ENCODE results near the gene CUX1.
A peak's percentile ranks its signal among the peaks of the same experiment; 100 is the strongest.
"Not testable (repeated sequence)": the region's sequence is repeated elsewhere in the genome, so short reads cannot be mapped to it uniquely, and the experiment has no call there.

The CUX1 gene

DNA sequence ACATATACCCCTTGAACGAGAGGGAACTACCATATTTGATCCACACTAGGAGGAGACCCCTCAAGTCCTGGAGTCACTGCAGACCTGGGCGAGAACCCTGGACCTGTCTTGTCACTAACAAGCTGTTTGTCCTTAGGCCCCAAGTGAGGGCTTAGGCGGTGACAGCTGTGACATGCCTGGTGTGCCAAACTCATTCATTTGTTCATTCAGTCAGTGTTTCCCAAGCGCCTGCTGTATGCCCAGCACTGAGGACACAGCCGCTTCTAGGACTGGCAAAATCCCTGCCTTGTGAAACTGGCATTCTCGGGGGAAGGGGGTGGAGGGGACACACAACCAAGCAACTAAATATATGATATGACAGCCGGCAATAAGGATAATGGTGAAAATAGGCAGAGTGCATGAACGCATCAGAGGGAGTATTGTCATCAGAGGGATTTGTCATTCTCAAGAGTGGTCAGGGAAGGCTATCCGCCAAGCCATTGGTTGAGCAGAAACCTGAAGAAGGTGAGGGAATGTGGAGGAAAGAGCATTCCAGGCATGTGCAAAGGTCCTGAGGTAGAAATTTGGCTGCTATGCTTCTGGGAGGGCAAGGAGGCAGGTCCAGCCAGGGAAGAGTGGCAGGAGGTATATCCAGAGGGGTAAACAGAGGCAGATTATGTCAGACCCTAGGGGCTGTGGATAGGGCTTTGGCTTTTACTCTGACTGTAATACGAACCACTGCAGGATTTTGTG is 480.2 kb downstream of the CUX1 start:
- FAIRE-seq: no peak

DNA sequence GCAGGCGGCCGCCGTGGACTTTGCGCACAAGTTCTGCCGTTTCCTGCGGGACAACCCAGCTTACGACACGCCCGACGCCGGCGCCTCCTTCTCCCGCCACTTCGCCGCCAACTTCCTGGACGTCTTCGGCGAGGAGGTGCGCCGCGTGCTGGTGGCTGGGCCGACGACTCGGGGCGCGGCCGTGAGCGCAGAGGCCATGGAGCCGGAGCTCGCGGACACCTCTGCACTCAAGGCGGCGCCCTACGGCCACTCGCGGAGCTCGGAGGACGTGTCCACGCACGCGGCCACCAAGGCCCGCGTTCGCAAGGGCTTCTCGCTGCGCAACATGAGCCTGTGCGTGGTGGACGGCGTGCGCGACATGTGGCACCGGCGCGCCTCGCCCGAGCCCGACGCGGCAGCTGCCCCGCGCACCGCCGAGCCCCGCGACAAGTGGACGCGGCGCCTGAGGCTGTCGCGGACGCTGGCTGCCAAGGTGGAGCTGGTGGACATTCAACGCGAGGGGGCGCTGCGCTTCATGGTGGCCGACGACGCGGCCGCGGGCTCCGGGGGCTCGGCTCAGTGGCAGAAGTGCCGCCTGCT is 483.3 kb downstream of the CUX1 start:
- DNase-seq (ENCODE audit: extremely low spot score, insufficient read length, low read depth) (no peak), FAIRE-seq (no peak)

More for the DNA sequence above, 480.2 kb downstream of the CUX1 start:
- no peak for DNase-seq (ENCODE audit: extremely low spot score, insufficient read length, low read depth)

DNA sequence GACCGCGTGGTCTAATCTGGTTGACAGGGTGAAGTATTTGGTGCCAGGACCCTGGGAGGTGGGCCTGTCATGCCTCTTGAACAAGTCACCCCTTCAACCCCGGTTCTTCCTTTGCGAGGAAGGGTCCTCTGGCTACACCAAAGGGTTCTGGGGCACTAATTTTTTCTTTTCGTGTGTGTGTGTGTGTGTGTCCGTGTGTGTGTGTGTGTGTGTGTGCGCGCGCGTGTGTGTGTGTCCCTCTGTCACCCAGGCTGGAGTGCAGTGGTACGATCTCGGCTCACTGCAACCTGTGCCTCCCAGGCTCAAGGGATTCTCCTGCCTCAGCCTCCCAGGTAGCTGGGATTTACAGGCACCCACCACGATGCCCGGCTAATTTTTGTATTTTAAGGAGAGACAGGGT is 483.9 kb downstream of the CUX1 start:
- not testable (repeated sequence) for DNase-seq (ENCODE audit: extremely low spot score, insufficient read length, low read depth); FAIRE-seq

DNA sequence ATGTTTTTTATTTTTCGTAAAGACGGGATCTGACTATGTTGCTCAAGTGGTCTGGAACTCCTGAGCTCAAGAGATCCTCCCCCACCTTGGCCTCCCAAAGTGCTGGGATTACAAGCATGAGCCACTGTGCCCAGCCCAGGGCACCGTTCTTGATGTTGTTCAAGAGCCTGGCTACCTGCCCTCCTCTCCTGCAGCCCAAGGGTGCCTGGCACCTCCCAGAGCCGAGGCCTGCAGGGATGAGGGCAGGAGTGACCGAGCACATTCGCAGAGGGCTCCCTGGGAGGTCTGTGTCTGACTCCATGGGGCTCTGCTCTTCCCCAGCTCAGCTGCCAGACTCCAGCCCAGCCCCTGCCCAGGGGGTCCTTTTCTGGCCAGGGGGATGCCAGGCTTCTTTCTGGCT is 484.6 kb downstream of the CUX1 start:
- no peak for DNase-seq (ENCODE audit: extremely low spot score, insufficient read length, low read depth)
- no peak for FAIRE-seq

DNA sequence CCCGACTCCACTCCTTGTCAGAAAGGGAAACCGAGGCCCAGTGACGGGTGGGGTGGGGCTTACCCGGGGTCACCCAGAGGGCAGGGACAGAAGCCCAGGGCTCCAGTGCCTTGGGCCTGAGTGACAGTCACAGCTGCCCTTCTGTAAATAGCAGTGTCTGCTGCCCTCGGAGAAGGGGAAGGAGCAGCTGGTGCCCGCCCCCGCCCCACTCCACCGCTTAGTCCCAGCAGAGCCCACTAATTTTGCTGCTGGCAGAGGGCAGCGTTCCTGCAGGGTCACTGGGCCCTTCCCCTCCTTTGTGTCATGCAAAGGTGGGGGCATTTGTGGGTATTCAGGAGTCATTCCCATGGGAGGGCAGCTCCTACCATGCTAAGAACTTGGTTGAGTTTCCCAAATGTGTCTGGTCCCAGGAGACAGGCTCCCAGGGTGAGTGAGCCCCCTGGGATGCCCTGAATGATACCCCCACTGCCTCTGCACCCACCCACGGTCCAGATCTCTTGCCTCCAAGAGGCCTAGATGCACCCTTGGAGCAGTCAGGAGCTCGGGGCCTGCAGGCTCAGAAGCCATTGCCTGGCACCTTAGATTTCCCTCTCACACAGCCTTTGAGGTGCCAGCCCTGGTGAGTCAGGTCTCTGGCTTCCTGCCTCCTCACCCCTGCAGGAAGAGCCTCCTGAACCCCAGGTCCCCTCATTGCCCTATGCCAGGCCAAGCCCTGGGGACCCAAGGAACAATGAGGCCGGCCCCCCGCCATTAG is 486.4 kb downstream of the CUX1 start:
- DNase-seq (ENCODE audit: extremely low spot score, insufficient read length, low read depth): no peak
- FAIRE-seq: no peak

DNA sequence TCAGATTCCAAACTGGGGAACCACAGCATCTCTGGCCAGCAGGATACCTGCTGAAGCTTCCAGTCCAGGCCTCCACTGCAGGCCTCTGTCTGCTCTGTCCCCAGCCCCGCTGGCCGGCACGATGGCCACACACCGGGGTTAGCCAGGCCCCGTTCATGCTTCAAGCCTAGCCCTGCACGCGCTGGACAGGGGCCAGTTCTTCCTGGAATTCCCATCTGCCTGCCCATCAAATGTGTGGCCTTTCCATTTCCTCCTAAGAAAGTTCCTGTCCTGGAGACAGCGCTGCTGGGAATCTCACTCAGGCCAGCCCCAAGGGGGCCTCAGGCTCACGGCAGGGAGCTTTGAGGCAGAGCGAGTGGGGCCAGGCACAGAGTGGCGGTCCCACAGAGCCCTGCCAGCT is 487.2 kb downstream of the CUX1 start:
- FAIRE-seq (no peak), DNase-seq (ENCODE audit: extremely low spot score, insufficient read length, low read depth) (no peak)

DNA sequence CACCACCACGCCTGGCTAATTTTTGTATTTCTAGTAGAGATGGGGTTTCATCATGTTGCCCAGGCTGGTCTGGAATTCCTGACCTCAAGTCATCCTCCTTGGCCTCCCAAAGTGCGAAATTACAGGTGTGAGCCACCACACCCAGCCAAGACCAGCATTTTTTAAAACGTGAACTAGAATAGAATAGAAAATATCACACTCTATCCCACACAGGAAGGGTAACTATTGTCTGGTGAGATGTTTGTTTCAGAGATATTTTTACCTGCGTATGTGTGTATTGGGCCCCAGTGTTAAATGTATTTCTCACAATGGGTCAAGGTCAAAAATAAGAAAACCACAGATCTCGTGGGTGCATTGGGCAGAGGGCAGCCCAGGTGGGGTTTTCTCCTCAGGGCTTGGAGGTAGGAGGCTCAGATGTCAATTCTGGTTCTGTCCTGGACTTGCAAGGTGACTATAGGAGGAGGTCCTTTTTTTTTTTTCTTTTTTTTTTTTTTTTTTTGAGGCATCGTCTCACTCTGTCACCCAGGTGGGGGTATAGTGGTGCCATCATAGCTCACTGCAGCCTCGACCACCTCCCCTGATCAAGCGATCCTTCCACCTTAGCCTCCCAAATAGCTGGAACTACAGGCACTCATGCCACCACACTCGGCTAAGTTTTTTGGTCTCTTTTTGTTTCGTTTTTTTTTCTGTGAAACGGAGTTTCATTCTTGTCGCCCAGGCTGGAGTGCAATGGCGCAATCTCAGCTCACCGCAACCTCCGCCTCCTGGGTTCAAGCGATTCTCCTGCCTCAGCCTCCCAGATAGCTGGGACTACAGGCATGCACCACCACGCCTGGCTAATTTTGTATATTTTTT is 488.2 kb downstream of the CUX1 start:
- DNase-seq (ENCODE audit: extremely low spot score, insufficient read length, low read depth) (no peak), FAIRE-seq (peak; percentile 95)

DNA sequence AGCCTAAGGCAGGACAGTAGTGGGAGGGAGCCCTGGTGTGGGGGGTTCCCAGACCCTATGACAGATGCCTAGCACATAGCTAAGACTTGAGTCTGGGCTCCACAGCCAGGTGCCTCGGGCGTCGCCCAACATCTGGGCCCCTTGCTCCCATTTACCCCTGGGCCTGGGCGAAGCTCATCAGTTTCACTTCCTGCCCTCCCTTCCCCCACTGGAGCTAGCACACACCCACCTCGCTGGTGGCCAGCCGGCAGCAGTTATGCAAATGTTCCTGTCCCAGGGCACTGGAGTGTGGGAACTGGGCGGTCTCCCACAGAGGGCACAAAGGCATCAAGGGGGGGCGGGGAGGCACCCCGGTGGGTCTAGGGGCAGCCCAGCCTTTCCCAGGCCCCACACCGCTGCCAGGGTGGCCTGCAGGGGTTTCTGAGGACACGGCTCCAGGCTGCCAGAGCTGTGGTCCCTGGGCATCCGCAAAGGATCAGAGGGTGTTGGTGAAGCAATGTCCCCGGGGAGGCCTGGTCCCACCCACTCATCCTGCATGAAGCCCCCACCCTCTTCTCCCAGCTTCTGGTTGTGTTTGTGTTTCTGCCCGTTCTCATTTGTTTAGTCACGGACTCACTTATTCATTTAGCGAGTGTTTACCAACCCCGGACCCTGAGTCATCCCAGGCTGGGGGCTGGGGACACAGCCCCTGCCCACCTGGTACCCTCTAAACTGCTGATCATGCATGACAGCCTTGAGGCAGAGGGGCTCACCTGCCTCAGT is 489.7 kb downstream of the CUX1 start:
- FAIRE-seq (peak; percentile 96), DNase-seq (ENCODE audit: extremely low spot score, insufficient read length, low read depth) (peak; percentile 78)

DNA sequence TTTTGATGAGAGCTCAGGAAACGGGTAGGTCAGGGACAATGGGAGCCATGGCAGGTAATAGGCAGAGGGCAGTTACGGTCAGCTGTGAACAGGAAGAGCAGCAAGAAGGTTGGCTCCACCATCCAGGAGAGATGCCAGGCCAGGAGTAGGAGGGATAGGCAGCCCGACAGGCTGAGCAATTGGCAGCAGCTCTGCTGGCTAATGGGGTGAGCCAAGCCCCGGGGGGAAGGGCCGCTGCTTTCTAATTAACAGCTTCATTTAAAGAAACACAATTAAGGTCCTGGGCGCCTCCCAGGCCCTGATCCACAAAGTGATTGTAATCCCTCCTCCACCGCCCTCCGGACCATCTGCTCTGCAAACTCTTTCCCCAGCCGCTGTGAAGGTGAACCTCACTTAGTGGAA is 493.0 kb downstream of the CUX1 start:
- FAIRE-seq (no peak), DNase-seq (ENCODE audit: extremely low spot score, insufficient read length, low read depth) (no peak)

DNA sequence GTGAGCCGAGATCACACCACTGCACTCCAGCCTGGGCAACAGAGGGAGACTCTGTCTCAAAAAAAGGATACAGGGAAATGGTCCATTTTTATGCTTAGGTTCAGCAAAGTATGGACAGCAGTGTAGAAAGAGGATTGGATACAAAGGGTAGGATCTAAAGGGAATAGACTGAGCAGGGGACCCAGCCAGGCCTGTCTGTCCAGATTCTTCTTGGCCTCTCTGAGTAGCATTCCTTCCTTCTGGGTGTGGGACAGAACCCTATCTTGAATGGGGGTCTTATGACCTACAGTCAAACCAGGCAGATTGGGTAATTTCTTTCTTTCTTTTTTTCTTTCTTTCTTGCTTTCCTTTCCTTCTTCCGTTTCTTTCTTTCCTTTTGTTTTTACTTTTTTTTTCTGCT is 494.9 kb downstream of the CUX1 start:
- FAIRE-seq (no peak), DNase-seq (ENCODE audit: extremely low spot score, insufficient read length, low read depth) (no peak)

DNA sequence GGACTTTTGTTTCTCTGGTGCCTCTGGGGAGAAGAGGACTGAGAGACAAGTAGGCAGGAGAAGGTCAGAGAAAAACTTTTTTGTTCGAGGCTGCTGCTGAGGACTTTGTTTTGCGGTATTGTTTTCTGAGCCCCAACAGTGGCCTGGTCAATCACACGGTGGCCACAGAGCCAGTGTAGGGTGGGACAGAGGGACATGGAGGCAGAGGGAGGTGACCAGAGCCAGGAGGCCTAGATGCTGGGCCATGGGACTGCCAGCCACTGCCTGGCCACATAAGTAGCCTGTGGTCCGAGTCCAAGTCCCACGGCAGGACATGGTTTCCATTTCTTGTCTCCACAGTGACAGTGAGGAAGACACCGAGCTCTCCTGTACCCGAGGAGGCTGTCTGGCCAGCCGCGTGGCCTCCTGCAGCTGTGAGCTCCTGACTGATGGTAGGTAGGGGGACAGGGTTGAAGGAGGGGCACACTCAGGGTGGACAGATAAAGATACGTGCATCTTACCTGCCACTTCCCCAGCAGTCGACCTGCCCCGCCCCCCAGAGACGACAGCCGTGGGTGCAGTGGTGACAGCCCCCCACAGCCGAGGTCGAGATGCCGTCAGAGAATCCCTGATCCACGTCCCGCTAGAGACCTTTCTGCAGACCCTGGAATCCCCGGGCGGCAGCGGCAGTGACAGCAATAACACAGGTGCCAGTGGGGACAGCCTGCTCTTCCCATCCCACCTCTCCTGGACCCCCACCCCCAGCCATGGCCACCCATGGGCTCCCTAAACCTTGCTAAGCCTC is 496.8 kb downstream of the CUX1 start:
- FAIRE-seq (no peak), DNase-seq (ENCODE audit: extremely low spot score, insufficient read length, low read depth) (no peak)

DNA sequence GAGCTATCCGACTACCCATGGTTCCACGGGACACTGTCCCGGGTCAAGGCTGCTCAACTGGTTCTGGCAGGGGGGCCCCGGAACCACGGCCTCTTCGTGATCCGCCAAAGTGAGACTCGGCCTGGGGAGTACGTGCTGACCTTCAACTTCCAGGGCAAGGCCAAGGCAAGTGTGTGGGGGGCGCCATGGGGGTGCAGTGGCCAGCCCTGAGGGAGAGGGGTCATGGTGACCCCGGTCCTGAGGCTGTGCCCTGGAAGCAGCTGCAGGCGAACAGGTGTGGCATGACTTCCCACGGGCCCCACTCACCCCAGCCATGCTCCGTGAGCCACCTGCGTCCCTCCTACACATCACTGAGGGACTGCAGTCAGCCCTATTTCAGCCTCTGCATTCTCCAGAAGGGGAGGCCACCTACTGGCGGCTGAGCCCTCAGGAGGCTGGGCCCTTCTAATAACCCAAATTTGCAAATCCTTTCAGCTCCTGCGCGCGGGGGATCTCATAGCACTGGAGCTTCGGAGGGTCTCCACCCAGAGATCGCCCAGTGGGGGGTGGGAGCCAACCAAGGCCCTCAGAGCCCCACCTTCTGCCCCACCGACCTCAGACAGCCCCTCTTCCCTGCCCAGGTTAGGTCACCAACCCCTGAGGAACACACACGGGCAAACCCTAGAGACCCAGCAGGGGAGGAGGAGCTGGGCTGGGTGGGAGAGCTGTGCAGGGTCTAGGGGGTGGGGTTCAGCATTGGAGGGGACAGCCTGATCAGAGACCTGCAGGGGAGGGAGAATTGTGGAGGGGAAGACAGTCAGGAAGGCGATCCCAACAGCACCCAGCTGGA is 500.0 kb downstream of the CUX1 start:
- no peak for DNase-seq (ENCODE audit: extremely low spot score, insufficient read length, low read depth)
- no peak for FAIRE-seq

DNA sequence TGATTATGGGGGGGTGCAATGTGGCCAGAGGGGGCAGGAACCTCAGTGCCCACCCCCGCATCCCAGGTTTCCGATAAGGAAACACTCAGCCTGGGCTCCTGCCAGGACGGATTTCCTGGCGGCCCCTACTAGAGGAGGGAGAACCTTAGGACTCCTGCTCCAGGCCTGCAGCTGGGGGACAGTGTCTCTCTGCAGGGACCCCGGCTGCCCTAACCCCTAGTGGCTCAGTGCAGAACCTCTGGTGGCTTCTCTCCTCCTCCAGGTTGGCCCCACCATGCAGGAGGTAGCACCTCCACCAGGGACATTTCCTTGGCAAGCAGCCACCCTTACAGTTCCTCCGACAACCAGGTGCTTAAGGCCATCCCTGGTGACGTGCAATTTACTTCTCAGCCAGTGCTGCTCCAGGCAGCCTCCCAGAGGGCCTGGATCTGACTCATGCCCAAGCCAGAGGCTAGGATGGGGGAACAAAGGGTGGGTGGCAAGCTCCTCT is 501.1 kb downstream of the CUX1 start:
- no peak for DNase-seq (ENCODE audit: extremely low spot score, insufficient read length, low read depth)
- no peak for FAIRE-seq

DNA sequence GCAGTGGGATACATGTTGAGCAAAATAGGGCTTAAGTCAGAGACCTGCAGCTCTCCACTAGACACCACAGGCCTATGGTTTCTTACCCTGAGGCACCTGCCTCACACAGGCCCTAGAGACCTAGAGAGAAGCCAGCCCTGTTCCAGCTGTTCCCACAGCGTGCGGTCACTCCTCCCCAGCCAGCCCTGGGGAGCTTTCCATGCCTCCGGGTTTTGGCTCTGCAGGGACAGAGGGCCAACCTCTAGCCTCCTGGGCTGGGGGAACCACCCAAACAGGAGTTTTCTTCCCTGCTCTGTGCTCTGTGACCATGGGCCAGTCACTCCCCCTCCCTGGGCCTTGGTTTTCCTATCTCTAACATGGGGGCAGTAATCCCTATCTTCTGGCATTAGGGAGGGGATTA is 502.2 kb downstream of the CUX1 start:
- DNase-seq (ENCODE audit: extremely low spot score, insufficient read length, low read depth) (no peak), FAIRE-seq (no peak)

DNA sequence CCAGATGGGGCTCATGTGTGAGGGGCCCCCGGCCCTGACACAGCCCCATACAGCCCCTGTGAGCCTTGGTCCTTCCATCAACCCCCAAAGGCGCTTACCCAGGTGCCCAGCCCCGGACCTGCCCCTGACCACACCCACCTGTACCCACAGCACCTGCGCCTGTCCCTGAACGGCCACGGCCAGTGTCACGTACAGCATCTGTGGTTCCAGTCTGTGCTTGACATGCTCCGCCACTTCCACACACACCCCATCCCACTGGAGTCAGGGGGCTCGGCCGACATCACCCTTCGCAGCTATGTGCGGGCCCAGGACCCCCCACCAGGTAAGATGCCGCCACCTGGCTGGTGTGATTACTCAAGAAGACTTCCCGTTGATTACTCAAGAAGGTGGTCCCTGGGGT is 502.8 kb downstream of the CUX1 start:
- DNase-seq (ENCODE audit: extremely low spot score, insufficient read length, low read depth): no peak
- no peak for FAIRE-seq

DNA sequence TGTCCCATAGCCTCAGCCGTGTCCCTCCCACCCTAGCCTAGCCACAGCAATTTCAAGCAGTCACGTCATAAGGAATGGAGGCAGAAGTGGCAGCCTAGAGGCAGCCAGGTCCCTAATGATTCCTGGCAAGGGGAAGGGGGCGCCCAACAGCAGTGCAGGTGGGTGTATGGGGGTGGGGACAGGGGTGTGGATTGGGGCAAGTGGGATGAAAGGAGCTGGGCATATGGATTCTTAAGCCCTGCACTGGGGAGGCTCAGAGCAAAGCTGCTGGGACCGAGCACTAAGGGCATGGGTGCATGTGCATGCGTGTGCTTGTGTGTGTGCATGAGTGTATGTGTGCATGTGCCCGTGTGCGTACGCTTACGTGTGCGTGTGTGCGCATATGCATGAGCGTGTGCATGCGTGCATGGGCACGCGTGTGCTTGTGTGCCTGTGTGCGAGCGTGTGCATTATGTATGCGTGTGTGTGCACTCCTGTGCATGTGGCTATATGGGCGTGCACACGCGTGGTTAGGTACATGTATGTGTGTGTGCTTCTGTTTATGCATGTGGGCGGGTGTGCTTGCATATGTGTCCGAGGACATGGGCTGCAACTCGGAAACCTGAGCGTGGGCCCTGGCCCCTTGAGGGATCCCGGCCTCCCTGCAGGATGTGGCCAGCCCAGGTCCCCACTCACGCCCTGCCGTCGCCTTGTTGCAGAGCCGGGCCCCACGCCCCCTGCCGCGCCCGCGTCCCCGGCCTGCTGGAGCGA is 503.4 kb downstream of the CUX1 start:
- no peak for FAIRE-seq
- DNase-seq (ENCODE audit: extremely low spot score, insufficient read length, low read depth): no peak

Data from GM18507 (cell line).